HepG2 (cell line): ENCODE results near the gene ZNF544. TPM values are rescaled to one million over a fixed set of nuclear protein-coding genes. Genes with fewer than 3 reads are reported as not detected.

Experiments used
- AGO1 ChIP-seq: fragments of 200-400 bp; formaldehyde crosslinking; IDR thresholded peaks from 2 replicates; pipeline ENCODE4 v1.6.1; 2017; ENCODE audit warnings: mild to moderate bottlenecking, low read depth, low read length, moderate library complexity; ENCODE audit not compliant: poor library complexity, severe bottlenecking
- CHD4 ChIP-seq: fragments of 200-600 bp; sonication (generic); IDR thresholded peaks from 2 replicates; pipeline ENCODE4 v1.7.0; 2017; ENCODE audit warnings: mild to moderate bottlenecking, low read length, borderline replicate concordance
- FOXC1 ChIP-seq: sonication (generic); formaldehyde crosslinking; IDR thresholded peaks from 2 replicates; pipeline ENCODE4 v1.8.0; 2022; ENCODE audit warnings: mild to moderate bottlenecking, missing genetic modification reagents, borderline replicate concordance
- FOXK1 ChIP-seq: sonication (generic); formaldehyde crosslinking; IDR thresholded peaks from 2 replicates; pipeline ENCODE4 v1.4.0; 2020; ENCODE audit warnings: low read depth, missing genetic modification reagents, borderline replicate concordance
- HMG20A ChIP-seq: IDR thresholded peaks from 2 replicates; pipeline ENCODE4 v1.6.1; 2016; ENCODE audit warnings: borderline replicate concordance
- HNRNPH1 ChIP-seq: fragments of 200-400 bp; formaldehyde crosslinking; optimal IDR thresholded peaks from 2 replicates; pipeline ENCODE3; 2017; ENCODE audit warnings: mild to moderate bottlenecking, low read depth, low read length
- HOXA9 ChIP-seq: sonication (generic); formaldehyde crosslinking; IDR thresholded peaks from 2 replicates; pipeline ENCODE4 v1.8.1; 2022; ENCODE audit warnings: missing genetic modification reagents, mild to moderate bottlenecking, moderate library complexity, borderline replicate concordance
- MEIS1 ChIP-seq: sonication (generic); formaldehyde crosslinking; IDR thresholded peaks from 2 replicates; pipeline ENCODE4 v1.9.0; 2021; ENCODE audit warnings: mild to moderate bottlenecking, missing genetic modification reagents, moderate library complexity, borderline replicate concordance
- NCOA1 ChIP-seq: sonication (generic); formaldehyde crosslinking; IDR thresholded peaks from 2 replicates; pipeline ENCODE4 v1.9.0; 2021; ENCODE audit warnings: missing genetic modification reagents
- NR2F1 ChIP-seq, 2 experiments: fragments of 450-650 bp in 1 of 2; formaldehyde crosslinking in 1 of 2; IDR thresholded peaks; 2 replicates each; pipeline versions ENCODE4 v1.5.0 to v1.6.1; 2016 to 2020; ENCODE audit warnings: mild to moderate bottlenecking in 1 of 2, missing compliant biosample characterization in 1 of 2, missing genetic modification reagents in 1 of 2, moderate library complexity in 1 of 2
- POLR2G ChIP-seq: fragments of 200-400 bp; formaldehyde crosslinking; IDR thresholded peaks from 2 replicates; pipeline ENCODE4 v1.6.1; 2018; ENCODE audit warnings: mild to moderate bottlenecking, low read depth, low read length, moderate library complexity
- RELA ChIP-seq: sonication (generic); formaldehyde crosslinking; IDR thresholded peaks from 2 replicates; pipeline ENCODE4 v1.4.0; 2020; ENCODE audit warnings: missing genetic modification reagents
- SIN3B ChIP-seq: fragments of 150-350 bp; IDR thresholded peaks from 2 replicates; pipeline ENCODE4 v1.6.1; 2014; ENCODE audit warnings: low read length
- ZFP1 ChIP-seq: IDR thresholded peaks from 2 replicates; pipeline ENCODE4 v1.6.1; 2016
- ZNF10 ChIP-seq: sonication (generic); formaldehyde crosslinking; IDR thresholded peaks from 2 replicates; pipeline ENCODE4 v1.4.0; 2020; ENCODE audit warnings: mild to moderate bottlenecking, low read depth, missing genetic modification reagents, borderline replicate concordance
- ZNF143 ChIP-seq: sonication (generic); formaldehyde crosslinking; IDR thresholded peaks from 2 replicates; pipeline ENCODE4 v1.4.0; 2020; ENCODE audit warnings: missing genetic modification reagents
- ZNF337 ChIP-seq: sonication (generic); formaldehyde crosslinking; IDR thresholded peaks from 2 replicates; pipeline ENCODE4 v1.5.1; 2020; ENCODE audit warnings: missing genetic modification reagents, low read depth, mild to moderate bottlenecking, borderline replicate concordance
- ZNF432 ChIP-seq: sonication (generic); formaldehyde crosslinking; IDR thresholded peaks from 2 replicates; pipeline ENCODE4 v1.5.0; 2020; ENCODE audit warnings: missing genetic modification reagents, mild to moderate bottlenecking, borderline replicate concordance
- ZNF530 ChIP-seq: sonication (generic); formaldehyde crosslinking; IDR thresholded peaks from 2 replicates; pipeline ENCODE4 v1.5.0; 2020; ENCODE audit warnings: low read depth, mild to moderate bottlenecking, missing genetic modification reagents
- ZNF75D ChIP-seq: sonication (generic); formaldehyde crosslinking; IDR thresholded peaks from 2 replicates; pipeline ENCODE4 v1.8.1; 2023; ENCODE audit warnings: missing genetic modification reagents, mild to moderate bottlenecking, borderline replicate concordance
- ZNF782 ChIP-seq: sonication (generic); formaldehyde crosslinking; IDR thresholded peaks from 2 replicates; pipeline ENCODE4 v1.4.0; 2020; ENCODE audit warnings: missing genetic modification reagents, mild to moderate bottlenecking, borderline replicate concordance
- ZNF788 ChIP-seq: sonication (generic); formaldehyde crosslinking; IDR thresholded peaks from 2 replicates; pipeline ENCODE4 v1.5.0; 2020; ENCODE audit warnings: mild to moderate bottlenecking, missing genetic modification reagents, borderline replicate concordance
- polyA plus RNA-seq, 8 experiments: library from polyadenylated mRNA; depleted of rRNA in 3 of 8; stranded (reverse) in 7 of 8; unstranded in 1 of 8; fragments of >200 nt; fragmentation: Illumina TruSeq in 4 of 8; extraction: Trizol in 4 of 8; gene quantifications; 2 replicates each; pipeline versions ENCODE4 v1.2.1 to v1.2.3, GENCODE V29; 2011 to 2016; ENCODE audit warnings: low read depth in 4 of 8, missing spikeins in 1 of 8, mixed read lengths in 1 of 8; ENCODE audit not compliant: insufficient read depth in 1 of 8
- total RNA-seq, 5 experiments: library from RNA; depleted of rRNA; stranded (reverse); fragments of >200 nt; fragmentation: Illumina TruSeq; extraction: Trizol; gene quantifications; 2 replicates each; pipeline ENCODE4 v1.2.3, GENCODE V29; 2016; ENCODE audit warnings: low read depth in 1 of 5
- TF ChIP-seq, protein P1 (sequence below): IDR thresholded peaks from 2 replicates; pipeline ENCODE4 v1.6.1; 2018; ENCODE audit warnings: missing genetic modification reagents
- TF ChIP-seq, protein P2 (sequence below): sonication (generic); formaldehyde crosslinking; conservative IDR thresholded peaks from 2 replicates; pipeline ENCODE4 v1.4.0; 2020; ENCODE audit warnings: missing genetic modification reagents
- TF ChIP-seq, protein P3 (sequence below): sonication (generic); formaldehyde crosslinking; IDR thresholded peaks from 2 replicates; pipeline ENCODE4 v1.5.0; 2020; ENCODE audit warnings: mild to moderate bottlenecking, missing genetic modification reagents
- TF ChIP-seq, protein P4 (sequence below): sonication (generic); formaldehyde crosslinking; IDR thresholded peaks from 2 replicates; pipeline ENCODE4 v1.4.0; 2020; ENCODE audit warnings: missing genetic modification reagents, borderline replicate concordance

ZNF544 gene
- total and polyA plus RNA-seq, 2 of the 13 experiments (the other 11 are each of a cell fraction or from before 2014, with no cell fraction given): 13.1 to 17.0 TPM

DNA sequence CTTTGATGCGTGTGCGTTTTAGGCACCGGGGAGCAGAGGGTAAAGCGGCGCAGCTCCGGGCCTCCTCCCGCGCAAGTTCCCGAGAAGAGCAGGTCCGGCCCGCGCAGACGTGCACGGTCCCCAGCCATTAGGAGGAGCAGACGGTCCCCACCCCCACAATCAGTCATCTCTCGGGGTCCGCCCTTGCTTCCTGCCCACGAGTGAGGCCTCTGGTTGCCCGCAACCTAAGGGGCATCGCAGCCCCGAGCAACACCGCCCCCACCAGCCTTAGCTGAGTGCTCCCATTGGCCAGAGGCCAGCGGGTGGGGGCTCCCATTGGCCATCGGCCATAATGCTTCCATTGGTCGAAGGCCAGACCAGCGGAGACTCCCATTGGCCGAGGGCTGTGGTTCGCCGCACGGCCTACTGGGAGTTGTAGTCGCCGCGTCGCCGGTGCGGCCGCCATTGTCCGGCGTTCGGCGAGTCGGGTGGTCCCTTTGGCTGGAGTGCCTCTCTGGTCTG, 49.9 kb downstream of the ZNF544 start, which contains the start of gene ZNF8 (continued):
- TF ChIP-seq ZFP1 (CRISPR knock-in tag) (no peak), ZNF143 (peak; percentile 95), ZNF432 (CRISPR knock-in tag) (no peak), RELA (CRISPR knock-in tag) (no peak), ZNF337 (CRISPR knock-in tag) (no peak), HMG20A (CRISPR knock-in tag) (no peak), ZNF10 (CRISPR knock-in tag) (no peak), MEIS1 (CRISPR knock-in tag) (no peak; the same call in 1 of the 2 replicates), NR2F1 (CRISPR knock-in tag; IDR thresholded peaks at IDR 0.05) (no peak), NCOA1 (CRISPR knock-in tag) (0 out of 2 replicates have a peak, but pooled peaks have one; percentile 49), FOXK1 (CRISPR knock-in tag) (peak; percentile 77; the same call in 1 of the 2 replicates), AGO1 (peak; percentile 65), FOXC1 (no peak), ZNF782 (CRISPR knock-in tag) (0 out of 2 replicates have a peak, but pooled peaks have one; percentile 38), CHD4 (no peak), HNRNPH1 (no peak), HOXA9 (CRISPR knock-in tag) (no peak), ZNF788 (peak; percentile 73; the same call in 1 of the 2 replicates), POLR2G (peak; percentile 86), ZNF75D (CRISPR knock-in tag) (no peak), ZNF530 (no peak), SIN3B (no peak)
- TF ChIP-seq, protein P1, sequence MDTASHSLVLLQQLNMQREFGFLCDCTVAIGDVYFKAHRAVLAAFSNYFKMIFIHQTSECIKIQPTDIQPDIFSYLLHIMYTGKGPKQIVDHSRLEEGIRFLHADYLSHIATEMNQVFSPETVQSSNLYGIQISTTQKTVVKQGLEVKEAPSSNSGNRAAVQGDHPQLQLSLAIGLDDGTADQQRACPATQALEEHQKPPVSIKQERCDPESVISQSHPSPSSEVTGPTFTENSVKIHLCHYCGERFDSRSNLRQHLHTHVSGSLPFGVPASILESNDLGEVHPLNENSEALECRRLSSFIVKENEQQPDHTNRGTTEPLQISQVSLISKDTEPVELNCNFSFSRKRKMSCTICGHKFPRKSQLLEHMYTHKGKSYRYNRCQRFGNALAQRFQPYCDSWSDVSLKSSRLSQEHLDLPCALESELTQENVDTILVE: peak; percentile 74
- TF ChIP-seq, protein P2, sequence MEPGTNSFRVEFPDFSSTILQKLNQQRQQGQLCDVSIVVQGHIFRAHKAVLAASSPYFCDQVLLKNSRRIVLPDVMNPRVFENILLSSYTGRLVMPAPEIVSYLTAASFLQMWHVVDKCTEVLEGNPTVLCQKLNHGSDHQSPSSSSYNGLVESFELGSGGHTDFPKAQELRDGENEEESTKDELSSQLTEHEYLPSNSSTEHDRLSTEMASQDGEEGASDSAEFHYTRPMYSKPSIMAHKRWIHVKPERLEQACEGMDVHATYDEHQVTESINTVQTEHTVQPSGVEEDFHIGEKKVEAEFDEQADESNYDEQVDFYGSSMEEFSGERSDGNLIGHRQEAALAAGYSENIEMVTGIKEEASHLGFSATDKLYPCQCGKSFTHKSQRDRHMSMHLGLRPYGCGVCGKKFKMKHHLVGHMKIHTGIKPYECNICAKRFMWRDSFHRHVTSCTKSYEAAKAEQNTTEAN (CRISPR knock-in tag): no peak
- TF ChIP-seq, protein P3, sequence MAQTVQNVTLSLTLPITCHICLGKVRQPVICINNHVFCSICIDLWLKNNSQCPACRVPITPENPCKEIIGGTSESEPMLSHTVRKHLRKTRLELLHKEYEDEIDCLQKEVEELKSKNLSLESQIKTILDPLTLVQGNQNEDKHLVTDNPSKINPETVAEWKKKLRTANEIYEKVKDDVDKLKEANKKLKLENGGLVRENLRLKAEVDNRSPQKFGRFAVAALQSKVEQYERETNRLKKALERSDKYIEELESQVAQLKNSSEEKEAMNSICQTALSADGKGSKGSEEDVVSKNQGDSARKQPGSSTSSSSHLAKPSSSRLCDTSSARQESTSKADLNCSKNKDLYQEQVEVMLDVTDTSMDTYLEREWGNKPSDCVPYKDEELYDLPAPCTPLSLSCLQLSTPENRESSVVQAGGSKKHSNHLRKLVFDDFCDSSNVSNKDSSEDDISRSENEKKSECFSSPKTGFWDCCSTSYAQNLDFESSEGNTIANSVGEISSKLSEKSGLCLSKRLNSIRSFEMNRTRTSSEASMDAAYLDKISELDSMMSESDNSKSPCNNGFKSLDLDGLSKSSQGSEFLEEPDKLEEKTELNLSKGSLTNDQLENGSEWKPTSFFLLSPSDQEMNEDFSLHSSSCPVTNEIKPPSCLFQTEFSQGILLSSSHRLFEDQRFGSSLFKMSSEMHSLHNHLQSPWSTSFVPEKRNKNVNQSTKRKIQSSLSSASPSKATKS (CRISPR knock-in tag): no peak
- TF ChIP-seq, protein P4, sequence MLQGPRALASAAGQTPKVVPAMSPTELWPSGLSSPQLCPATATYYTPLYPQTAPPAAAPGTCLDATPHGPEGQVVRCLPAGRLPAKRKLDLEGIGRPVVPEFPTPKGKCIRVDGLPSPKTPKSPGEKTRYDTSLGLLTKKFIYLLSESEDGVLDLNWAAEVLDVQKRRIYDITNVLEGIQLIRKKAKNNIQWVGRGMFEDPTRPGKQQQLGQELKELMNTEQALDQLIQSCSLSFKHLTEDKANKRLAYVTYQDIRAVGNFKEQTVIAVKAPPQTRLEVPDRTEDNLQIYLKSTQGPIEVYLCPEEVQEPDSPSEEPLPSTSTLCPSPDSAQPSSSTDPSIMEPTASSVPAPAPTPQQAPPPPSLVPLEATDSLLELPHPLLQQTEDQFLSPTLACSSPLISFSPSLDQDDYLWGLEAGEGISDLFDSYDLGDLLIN: no peak
